ENCODE data around the gene BICC1. TPM values are rescaled to one million over a fixed set of nuclear protein-coding genes. Genes with fewer than 3 reads are reported as not detected.

BICC1 gene
- total RNA-seq, 2 experiments from 2014 or later, result 0.08 TPM

DNA sequence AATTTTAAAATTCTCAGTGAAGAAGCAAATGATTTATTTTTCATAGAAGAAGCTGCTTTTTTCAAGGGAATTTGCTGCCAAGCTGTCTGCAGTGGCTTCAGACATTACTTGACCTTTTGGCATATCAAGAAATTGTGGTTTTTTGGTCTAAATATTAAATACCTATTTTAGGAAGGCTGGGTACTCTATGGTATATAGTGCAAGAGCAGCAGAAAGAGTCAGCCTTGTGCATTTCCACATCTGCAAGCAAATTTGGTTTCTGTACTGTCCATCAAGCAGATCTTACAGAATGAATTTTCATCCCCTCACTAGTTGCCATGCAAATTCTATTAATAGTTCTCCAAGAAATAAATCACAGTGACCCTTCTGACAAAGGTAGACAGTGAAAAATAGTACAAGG lies 222.0 kb downstream of the BICC1 start:
- Mint-ChIP-seq H3K4me1 (no peaks in the 10 kb centered on the region), H3K27me3 (no peaks in the 10 kb centered on the region), H3K4me3 (no peak overlapping the region), H3K9me3 (peaks cover 2% of the 10 kb centered on the region), H3K36me3 (ENCODE audit: low read depth) (no peaks in the 10 kb centered on the region), H3K27ac (no peak overlapping the region)
- CTCF ChIA-PET, result no interaction called here
- no peak for DNase-seq
- POLR2A ChIA-PET, result no interaction called here

DNA sequence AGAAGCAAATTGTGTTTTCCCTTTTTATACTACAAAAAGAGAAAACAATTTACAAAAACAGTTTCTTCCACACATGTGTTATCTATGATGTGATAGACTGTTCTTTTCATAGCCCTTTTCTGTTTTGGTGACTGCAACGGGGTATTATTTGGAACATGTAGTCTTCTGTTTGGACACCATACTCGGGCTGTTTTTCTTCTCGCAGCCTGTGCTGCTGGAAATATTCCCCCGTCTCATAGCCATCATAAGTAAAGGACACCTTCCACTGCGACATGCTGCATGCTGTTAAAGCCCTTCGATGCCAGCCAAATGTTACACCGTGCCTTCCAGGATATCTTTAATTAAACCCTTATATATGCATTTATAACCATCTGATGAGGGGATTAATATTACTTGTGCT lies 222.4 kb downstream of the BICC1 start:
- Mint-ChIP-seq H3K9me3 (peaks cover 2% of the 10 kb centered on the region), H3K4me3 (no peak overlapping the region), H3K4me1 (no peaks in the 10 kb centered on the region), H3K27ac (no peak overlapping the region), H3K36me3 (ENCODE audit: low read depth) (no peaks in the 10 kb centered on the region), H3K27me3 (no peaks in the 10 kb centered on the region)
- ChIA-PET CTCF (no interaction called here), POLR2A (no interaction called here)
- DNase-seq, result no peak

DNA sequence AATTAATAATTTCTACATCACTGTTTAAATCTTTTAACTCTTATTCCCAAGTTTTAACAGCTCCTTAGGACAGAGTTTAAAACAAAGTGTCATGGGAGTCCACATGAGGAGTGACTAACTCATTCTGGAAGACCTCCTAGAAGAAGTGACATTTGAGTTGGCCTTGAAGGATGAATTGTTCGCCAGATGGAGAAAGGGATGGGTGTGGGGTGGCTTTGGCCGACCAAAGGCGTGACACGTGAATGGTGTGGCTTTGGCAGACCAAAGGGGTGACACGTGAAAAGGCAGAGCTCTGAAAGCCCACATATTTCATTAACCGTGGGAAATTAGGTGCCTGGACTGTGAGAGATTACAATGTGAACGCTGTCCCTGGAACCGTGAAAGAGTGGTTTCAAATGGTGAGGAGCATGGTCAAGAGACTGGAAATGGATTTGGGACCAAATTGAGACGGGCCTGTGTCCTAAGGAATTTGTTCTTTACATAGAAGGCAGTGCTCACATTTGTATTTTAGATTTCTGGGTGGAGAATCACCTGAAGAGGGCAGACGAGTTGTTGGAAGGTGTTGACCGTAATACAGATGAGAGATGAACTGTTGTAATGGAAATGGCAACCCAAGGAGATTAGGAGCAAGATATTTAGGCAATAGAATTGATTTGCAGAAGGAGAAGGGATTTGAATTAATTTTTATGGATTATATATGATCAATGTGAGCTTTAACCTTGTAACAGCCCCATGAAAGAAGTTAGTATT lies 228.1 kb downstream of the BICC1 start:
- Mint-ChIP-seq H3K4me1 (no peaks in the 10 kb centered on the region), H3K27ac (no peak overlapping the region), H3K9me3 (peaks cover 2% of the 10 kb centered on the region), H3K36me3 (ENCODE audit: low read depth) (no peaks in the 10 kb centered on the region), H3K27me3 (no peaks in the 10 kb centered on the region), H3K4me3 (no peak overlapping the region)
- POLR2A ChIA-PET, result no interaction called here
- no peak for DNase-seq
- CTCF ChIA-PET, result no interaction called here

- ChIA-PET POLR2A (no interaction called here), CTCF (interaction anchor here (1.4 kb wide), 1 partner anchor 39 kb away, joined by 3 read pairs; no protein-coding TSS in a partner anchor)
- no peak for DNase-seq
- Mint-ChIP-seq H3K36me3 (ENCODE audit: low read depth) (no peaks in the 10 kb centered on the region), H3K4me3 (no peak overlapping the region), H3K9me3 (peaks cover under 1% of the 10 kb centered on the region), H3K27me3 (no peaks in the 10 kb centered on the region), H3K4me1 (no peaks in the 10 kb centered on the region), H3K27ac (no peak overlapping the region)
These were observed 229.0 kb downstream of the BICC1 start for GRCh38 chr10:58741673-58742072.

DNA sequence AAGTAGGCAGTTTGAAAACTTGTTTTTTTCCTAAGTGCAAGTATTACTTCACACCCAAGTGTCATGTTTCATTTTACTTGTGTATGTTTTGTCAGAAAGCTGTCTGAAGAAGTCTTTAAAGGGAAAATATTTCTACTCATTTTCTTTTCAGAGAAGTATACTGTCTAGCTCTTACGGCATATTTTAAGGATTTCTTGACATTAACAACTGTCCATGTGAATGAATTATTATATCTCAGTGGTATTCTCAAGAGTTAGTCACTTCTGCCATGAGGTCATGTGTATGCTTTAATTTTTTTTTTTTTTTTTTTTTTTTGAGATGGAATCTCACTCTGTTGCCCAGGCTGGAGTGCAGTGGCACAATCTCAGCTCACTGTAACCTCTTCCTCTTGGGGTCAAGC lies 229.5 kb downstream of the BICC1 start:
- H3K36me3 Mint-ChIP-seq (ENCODE audit: low read depth), result no peaks in the 10 kb centered on the region
- no peak overlapping the region for H3K4me3 Mint-ChIP-seq
- no peak for DNase-seq
- no peaks in the 10 kb centered on the region for H3K4me1 Mint-ChIP-seq
- ChIA-PET POLR2A (no interaction called here), CTCF (interaction anchor here (1.4 kb wide), 1 partner anchor 39 kb away, joined by 3 read pairs; no protein-coding TSS in a partner anchor)
- no peak overlapping the region for H3K27ac Mint-ChIP-seq
- no peaks in the 10 kb centered on the region for H3K9me3 Mint-ChIP-seq
- no peaks in the 10 kb centered on the region for H3K27me3 Mint-ChIP-seq

- H3K27ac Mint-ChIP-seq, result no peak overlapping the region
- H3K27me3 Mint-ChIP-seq, result no peaks in the 10 kb centered on the region
- H3K4me3 Mint-ChIP-seq, result no peak overlapping the region
- no peaks in the 10 kb centered on the region for H3K36me3 Mint-ChIP-seq (ENCODE audit: low read depth)
- DNase-seq, result no peak
- ChIA-PET CTCF (no interaction called here), POLR2A (no interaction called here)
- H3K4me1 Mint-ChIP-seq, result no peaks in the 10 kb centered on the region
- H3K9me3 Mint-ChIP-seq, result no peaks in the 10 kb centered on the region
These were observed 230.9 kb downstream of the BICC1 start for GRCh38 chr10:58743466-58744115.

- no peak for DNase-seq
- ChIA-PET CTCF (interaction anchor here (0.9 kb wide), 1 partner anchor 35 kb away, joined by 3 read pairs; no protein-coding TSS in a partner anchor), POLR2A (no interaction called here)
- no peaks in the 10 kb centered on the region for H3K36me3 Mint-ChIP-seq (ENCODE audit: low read depth)
- no peak overlapping the region for H3K27ac Mint-ChIP-seq
- no peaks in the 10 kb centered on the region for H3K4me1 Mint-ChIP-seq
- H3K27me3 Mint-ChIP-seq, result no peaks in the 10 kb centered on the region
- no peak overlapping the region for H3K4me3 Mint-ChIP-seq
- no peaks in the 10 kb centered on the region for H3K9me3 Mint-ChIP-seq
These were observed 234.0 kb downstream of the BICC1 start for GRCh38 chr10:58746474-58747185.

- Mint-ChIP-seq H3K27me3 (no peaks in the 10 kb centered on the region), H3K4me1 (no peaks in the 10 kb centered on the region), H3K9me3 (no peaks in the 10 kb centered on the region), H3K4me3 (no peak overlapping the region), H3K36me3 (ENCODE audit: low read depth) (no peaks in the 10 kb centered on the region), H3K27ac (no peak overlapping the region)
- DNase-seq, result no peak
- ChIA-PET CTCF (no interaction called here), POLR2A (no interaction called here)
These were observed 235.0 kb downstream of the BICC1 start for GRCh38 chr10:58747687-58748086.

DNA sequence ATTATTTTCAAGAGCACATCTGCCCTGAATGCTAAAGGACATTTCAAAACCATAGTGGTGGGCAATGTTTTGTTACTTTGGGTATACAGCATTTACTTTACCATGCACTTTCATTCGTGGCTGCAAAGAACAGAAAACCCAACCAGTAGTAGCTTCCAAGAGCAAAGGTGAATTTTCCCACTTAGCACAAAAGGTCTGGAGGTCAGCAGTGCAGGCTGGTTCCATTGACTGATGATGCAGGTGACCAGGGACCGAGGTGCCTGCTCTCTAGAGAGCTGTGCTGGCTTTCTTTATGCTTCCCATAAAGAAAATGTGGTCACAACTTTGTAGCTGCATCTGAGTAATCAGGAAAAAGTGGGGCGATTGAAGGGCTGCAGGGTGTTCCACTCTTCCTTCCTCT lies 240.0 kb downstream of the BICC1 start:
- ChIA-PET CTCF (no interaction called here), POLR2A (no interaction called here)
- Mint-ChIP-seq H3K27me3 (peaks cover 2% of the 10 kb centered on the region), H3K4me1 (no peaks in the 10 kb centered on the region), H3K27ac (no peak overlapping the region), H3K9me3 (no peaks in the 10 kb centered on the region), H3K36me3 (ENCODE audit: low read depth) (no peaks in the 10 kb centered on the region), H3K4me3 (no peak overlapping the region)
- DNase-seq, result no peak

DNA sequence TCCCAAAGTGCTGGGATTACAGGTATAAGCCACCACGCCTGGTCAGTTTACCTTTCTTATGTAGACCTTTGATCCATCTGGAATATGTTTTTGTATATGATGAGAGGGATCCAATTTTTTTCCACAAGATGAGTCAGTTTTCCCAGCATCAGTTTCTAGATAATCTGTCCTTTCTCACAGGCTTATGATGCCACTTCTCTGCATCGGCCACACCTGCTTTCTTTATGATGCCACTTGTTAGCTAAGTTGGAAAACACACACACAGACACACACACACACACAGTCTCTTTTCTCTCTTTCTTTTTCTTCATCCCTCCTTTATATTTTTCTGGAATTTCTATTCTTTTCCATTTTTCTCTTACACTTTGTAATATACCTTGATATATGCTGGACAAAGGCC lies 240.8 kb downstream of the BICC1 start:
- H3K4me3 Mint-ChIP-seq, result no peak overlapping the region
- no peak for DNase-seq
- H3K4me1 Mint-ChIP-seq, result no peaks in the 10 kb centered on the region
- ChIA-PET POLR2A (no interaction called here), CTCF (no interaction called here)
- no peak overlapping the region for H3K27ac Mint-ChIP-seq
- H3K9me3 Mint-ChIP-seq, result no peaks in the 10 kb centered on the region
- no peaks in the 10 kb centered on the region for H3K36me3 Mint-ChIP-seq (ENCODE audit: low read depth)
- H3K27me3 Mint-ChIP-seq, result peaks cover 2% of the 10 kb centered on the region

DNA sequence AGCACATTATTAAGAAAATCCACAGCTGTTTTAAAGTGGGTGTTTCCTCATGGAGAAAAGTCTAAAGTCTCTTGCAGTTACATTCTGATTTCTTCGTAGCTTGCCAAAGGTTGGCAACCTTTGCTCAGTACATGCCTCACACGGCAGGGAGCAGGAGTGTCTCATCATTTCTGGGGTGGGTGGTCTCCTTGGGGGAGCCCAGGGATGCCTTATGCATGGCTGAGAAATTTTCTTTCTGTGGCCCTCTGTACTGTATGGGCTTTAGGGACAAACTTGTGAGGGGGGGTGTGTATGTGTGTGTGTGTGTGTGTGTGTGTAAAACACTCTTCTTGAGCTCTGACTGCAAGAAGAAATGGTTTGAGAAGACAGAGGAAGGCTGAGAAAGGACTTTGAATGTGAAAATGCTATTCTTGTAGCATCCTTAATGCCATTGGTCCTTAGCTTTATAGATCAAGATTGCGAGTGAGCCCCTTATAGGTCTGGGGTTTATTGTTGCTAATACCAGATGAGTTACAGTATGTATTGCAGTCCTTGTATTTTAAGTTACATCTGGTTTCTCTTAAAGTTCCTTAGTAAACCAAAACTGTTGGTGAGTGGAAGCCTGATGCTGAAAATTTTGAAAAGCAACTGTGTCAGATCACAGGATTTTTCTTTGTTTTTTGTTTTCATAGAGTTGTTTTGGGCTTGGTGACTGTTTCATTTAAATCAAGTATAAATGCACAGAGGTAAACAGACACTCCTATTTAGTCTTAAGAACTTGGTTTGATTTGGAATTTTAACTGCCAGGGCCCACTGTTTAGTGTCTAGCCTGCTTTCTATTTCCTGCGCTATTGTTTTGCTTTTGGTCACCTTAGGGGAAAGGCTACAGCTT lies 242.0 kb downstream of the BICC1 start:
- no peaks in the 10 kb centered on the region for H3K9me3 Mint-ChIP-seq
- H3K4me3 Mint-ChIP-seq, result no peak overlapping the region
- no peaks in the 10 kb centered on the region for H3K4me1 Mint-ChIP-seq
- no peak overlapping the region for H3K27ac Mint-ChIP-seq
- CTCF ChIA-PET, result no interaction called here
- peaks cover 2% of the 10 kb centered on the region for H3K27me3 Mint-ChIP-seq
- H3K36me3 Mint-ChIP-seq (ENCODE audit: low read depth), result no peaks in the 10 kb centered on the region
- DNase-seq, result no peak
- POLR2A ChIA-PET, result no interaction called here

DNA sequence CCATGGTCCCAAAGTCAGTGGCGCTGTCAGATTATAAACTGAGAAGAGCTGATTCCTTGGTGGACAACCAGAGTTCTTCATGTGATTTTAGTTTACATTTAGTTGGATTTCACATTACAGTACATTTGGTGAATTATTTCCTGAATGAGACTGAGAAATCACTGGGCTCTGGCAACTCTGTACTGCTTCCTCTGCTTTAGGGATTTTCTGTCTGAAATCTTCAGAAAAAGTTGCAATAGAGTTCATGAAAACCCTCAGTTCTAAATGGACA lies 242.6 kb downstream of the BICC1 start:
- no peaks in the 10 kb centered on the region for H3K36me3 Mint-ChIP-seq (ENCODE audit: low read depth)
- ChIA-PET POLR2A (no interaction called here), CTCF (no interaction called here)
- no peak overlapping the region for H3K27ac Mint-ChIP-seq
- H3K4me3 Mint-ChIP-seq, result no peak overlapping the region
- no peaks in the 10 kb centered on the region for H3K4me1 Mint-ChIP-seq
- DNase-seq, result no peak
- H3K27me3 Mint-ChIP-seq, result peaks cover 2% of the 10 kb centered on the region
- H3K9me3 Mint-ChIP-seq, result no peaks in the 10 kb centered on the region

GRCh38 chr10:58755677-58756076 lies 243.0 kb downstream of the BICC1 start:
- ChIA-PET CTCF (no interaction called here), POLR2A (no interaction called here)
- Mint-ChIP-seq H3K27me3 (peaks cover 2% of the 10 kb centered on the region), H3K36me3 (ENCODE audit: low read depth) (no peaks in the 10 kb centered on the region), H3K4me1 (no peaks in the 10 kb centered on the region), H3K4me3 (no peak overlapping the region), H3K27ac (no peak overlapping the region), H3K9me3 (no peaks in the 10 kb centered on the region)
- DNase-seq, result no peak

Data from activated CD4-positive, alpha-beta memory T cell treated with anti-CD3 and anti-CD28 coated beads, Interleukin-2, amount 10 ng/mL, durations not matched to agents 7 days and 5 days (primary cell).